Left forelimb (tissue), 1 donor: Measurements from ENCODE around the gene MOXD1.

Experiments used
- DNase-seq: peaks from one replicate; pipeline ENCODE4 v3.0.0-alpha.2; 2018; ENCODE audit warnings: low spot score

The MOXD1 gene

GRCh38 chr6:132399376-132400074, 1.8 kb downstream of the MOXD1 start:
- DNase-seq, result no peak

GRCh38 chr6:132395015-132395597, 6.2 kb downstream of the MOXD1 start:
- DNase-seq, result no peak

DNA sequence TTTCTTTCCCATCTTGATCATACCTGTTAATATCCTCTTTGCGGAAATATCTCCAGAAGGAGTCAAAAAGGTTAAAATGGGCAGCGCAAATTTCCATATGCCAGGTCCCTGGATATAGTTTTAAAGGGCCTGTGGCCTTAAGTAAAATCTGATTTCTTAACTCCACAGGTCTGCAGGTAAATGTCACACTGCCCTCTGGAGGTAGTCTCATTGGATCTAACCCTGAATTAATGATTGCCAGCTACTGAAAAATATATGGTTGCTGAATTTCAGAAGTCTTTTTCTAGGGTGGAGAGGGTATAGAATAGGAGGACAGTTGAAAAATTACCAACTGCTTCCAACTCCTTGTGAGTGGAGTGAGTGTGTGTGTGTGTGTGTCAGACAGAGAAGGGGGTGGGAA, 8.5 kb downstream of the MOXD1 start:
- no peak for DNase-seq

GRCh38 chr6:132392270-132392646, 9.0 kb downstream of the MOXD1 start:
- DNase-seq, result no peak

- no peak for DNase-seq
Measured at GRCh38 chr6:132391391-132392269, 9.6 kb downstream of the MOXD1 start.

- DNase-seq, result no peak
Measured at GRCh38 chr6:132390451-132390850, 10.8 kb downstream of the MOXD1 start.

DNA sequence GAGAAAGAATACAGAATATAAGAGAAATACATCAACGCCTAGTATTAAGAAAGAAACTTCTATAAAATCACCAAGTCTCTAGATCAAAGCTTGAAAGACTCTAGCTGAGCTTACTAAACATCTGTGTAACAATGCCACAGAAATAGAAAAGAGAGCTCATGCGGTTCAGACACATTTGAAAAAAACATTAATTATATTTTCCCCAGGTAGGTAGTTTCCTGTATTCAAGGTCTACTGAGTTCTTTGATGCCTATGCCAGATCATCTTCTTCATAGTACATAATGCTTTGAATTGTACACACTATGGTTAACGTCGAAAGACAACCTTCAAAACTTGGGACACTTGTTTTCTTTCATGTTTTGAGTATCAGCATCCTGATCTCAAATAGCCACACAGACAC, 11.3 kb downstream of the MOXD1 start:
- DNase-seq, result no peak

GRCh38 chr6:132388291-132388690, 13.0 kb downstream of the MOXD1 start:
- no peak for DNase-seq

- no peak for DNase-seq
Measured at GRCh38 chr6:132382630-132383175, 18.6 kb downstream of the MOXD1 start.

GRCh38 chr6:132381381-132381780, 19.9 kb downstream of the MOXD1 start:
- DNase-seq, result no peak

- no peak for DNase-seq
Measured at GRCh38 chr6:132380358-132381029, 20.8 kb downstream of the MOXD1 start.

- DNase-seq, result no peak
Measured at GRCh38 chr6:132369526-132369925, 31.7 kb downstream of the MOXD1 start.

DNA sequence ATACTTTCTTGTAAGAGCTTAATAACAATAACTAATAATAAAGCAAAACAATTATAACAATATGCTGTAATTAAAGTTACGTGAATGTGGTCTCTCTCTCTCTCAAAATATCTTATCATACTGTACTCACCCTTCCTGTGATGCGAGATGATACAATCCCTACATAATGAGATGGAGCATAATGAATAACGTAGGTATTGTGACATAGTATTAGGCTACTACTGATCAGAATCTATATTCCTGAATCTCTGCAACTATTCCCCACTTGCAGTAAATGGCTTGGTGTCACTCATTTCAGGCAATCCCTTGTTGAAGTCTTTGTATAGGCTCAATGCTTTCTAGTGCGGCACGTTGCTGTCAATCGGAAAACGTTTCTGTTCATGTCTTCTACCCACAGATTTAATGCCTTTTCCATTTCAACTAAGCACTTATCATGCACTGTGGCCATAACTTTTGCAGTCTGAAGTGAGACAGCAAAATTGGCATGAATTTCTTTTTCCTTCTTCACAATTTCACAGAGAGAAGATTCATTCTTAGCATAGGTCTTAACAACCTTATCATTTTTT, 32.3 kb downstream of the MOXD1 start:
- no peak for DNase-seq

GRCh38 chr6:132365281-132365907, 35.9 kb downstream of the MOXD1 start:
- no peak for DNase-seq

DNA sequence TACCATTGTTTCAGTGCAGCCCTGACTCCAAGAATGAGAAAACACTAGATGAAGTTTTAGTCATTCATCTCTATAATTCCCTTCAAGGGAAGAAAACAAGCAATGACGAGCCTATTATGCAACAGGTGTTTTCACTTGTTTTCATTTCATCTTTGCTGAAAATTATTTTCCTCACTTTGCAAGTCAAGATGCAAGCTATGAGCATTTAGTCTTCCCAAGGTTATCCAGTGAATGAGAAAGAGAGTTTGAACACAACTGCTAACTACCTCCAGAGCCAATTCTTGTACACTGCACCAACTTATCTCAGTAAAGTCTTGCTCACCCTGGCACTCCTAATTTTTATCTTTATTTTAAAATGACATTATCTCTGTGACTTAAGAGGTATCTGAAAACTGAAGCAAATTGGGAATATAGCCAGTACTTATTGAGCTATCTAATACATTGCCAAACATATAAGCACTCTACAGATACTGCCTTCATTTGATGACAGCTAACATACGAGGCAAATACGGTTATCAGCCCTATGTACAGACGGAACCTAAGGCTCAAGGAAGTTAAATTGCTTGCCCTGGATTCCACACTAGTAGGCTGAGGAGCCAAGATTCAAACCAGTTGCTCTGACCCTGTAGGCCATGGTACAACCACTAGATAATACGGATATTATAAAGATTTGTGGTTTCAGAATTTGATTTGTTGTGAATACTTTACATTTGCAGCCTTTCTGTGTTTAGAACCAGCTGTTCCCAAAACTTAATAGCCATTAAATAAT, 36.8 kb downstream of the MOXD1 start:
- DNase-seq, result no peak

DNA sequence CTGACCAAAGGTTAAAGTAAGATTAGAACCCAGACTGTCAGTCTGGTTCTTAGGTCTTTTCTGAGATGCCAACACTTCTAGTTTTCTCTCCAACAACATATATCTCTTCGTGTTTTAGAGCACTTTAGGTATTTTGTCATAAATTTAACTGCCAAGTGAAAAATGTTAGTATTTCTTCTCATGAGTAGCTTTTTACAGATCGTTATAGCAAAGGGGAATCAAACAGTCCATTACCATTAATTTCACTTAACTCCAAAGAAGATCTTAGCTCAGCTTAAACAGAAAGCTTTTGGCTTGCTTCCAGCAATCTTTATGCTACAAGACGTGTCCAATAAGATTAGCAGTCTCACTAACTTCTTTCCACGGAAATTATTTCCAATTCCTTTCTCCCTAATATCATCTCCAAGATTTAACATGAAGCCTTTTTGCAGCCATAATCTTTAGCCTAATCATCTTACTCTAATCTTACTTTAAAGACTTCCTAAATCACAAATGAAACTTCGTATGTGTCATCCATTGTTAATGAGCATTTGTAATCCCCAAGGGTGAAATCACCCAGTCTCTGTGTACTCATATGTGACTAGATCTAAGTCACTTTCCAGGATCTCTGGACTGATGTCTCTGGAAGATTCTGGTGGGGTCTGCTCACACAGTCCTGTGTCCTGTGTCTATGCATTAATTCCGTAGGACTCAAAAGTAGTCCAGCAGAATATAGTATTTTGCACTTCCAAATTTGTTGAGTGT, 38.7 kb downstream of the MOXD1 start:
- no peak for DNase-seq

DNA sequence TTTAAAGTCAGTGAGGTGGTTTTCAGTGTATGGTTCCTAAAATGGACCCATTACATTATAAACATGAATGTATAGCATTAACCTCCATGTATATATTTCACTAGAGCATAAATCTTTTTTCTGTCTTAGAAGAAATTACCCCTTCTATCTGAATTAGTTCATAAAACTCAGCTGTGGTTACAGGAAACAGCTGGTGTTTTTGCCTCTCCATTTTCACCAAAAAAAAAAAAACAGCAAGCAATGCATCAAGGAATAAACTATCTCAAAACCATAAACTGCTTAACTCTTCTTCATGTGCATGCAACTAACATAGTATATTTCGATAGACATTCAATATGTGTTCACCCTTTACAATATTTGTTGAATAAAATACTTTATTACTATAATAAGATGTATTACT, 40.2 kb downstream of the MOXD1 start:
- DNase-seq, result no peak

DNA sequence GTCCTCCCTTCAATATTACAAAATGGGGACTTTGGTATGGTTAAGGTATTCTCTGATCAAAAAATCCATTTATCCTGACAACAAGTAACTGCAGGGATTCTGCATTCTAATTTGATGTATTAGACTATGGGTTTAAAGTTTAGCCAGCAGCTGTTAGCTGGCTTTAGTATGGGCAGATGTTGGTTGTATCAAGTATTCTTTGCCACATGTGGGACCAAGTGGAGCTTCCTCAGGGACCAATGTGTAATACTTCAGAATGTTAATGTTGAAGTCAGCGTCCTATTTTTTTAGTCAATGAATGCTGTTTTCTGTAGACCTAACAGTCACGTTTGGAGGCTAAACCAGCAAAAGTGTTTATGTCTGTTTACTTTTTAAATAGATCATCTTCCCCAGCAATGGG, 41.4 kb downstream of the MOXD1 start:
- no peak for DNase-seq

DNA sequence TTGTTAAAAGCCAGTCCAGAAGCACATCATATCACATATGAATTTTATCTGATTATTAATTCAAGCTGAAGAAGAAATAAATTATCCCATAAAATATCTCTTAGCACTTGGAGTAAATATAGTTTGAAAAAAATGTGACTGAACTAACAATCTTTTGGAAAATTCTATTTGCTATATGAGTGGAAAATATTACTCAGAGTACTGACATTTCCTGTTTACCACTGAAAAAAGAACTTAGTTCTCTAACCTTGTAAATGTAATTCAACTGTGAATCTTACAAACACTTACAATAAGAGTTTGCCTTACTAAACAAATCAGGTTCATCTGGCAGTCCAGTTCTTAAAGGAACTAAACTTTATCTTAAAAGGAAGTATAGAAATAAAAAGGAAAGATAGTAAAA, 44.2 kb downstream of the MOXD1 start:
- no peak for DNase-seq
